SU-DHL-6 (cell line): ENCODE results near the gene POLE4.

Experiments
- H2AFZ ChIP-seq: fragments of 200-600 bp; sonication (generic); 2 replicates; pipeline ENCODE4 v1.6.1; 2014; ENCODE audit warnings: low read depth, mild to moderate bottlenecking, moderate library complexity, mixed read lengths, antibody characterized with exemption, low read length; ENCODE audit not compliant: severe bottlenecking
- H3F3A ChIP-seq: fragments of 200-600 bp; shearing (Covaris generic); 2 replicates; pipeline ENCODE4 v1.6.0; 2016; ENCODE audit warnings: antibody characterized with exemption, mild to moderate bottlenecking; ENCODE audit not compliant: insufficient read depth
- H3K27ac ChIP-seq: fragments of 200-600 bp; sonication (generic); 2 replicates; pipeline ENCODE4 v1.5.1; 2016; ENCODE audit warnings: low read depth, mild to moderate bottlenecking, low read length, moderate library complexity, mixed read lengths
- H3K27me3 ChIP-seq: fragments of 200-600 bp; sonication (generic), shearing (Covaris generic); 2 replicates; pipeline ENCODE4 v1.6.0; 2014; ENCODE audit warnings: mild to moderate bottlenecking, low read length
- H3K36me3 ChIP-seq: fragments of 200-600 bp; sonication (generic); 2 replicates; pipeline ENCODE4 v1.6.1; 2014; ENCODE audit warnings: mild to moderate bottlenecking, low read length, mixed read lengths
- H3K4me2 ChIP-seq: fragments of 300-600, 200-600 bp; shearing (Covaris generic), sonication (generic); 2 replicates; pipeline ENCODE4 v1.6.0; 2014; ENCODE audit warnings: low read length, low read depth, mild to moderate bottlenecking; ENCODE audit not compliant: poor library complexity, severe bottlenecking
- H3K4me3 ChIP-seq: fragments of 200-600 bp; sonication (generic); 2 replicates; pipeline ENCODE4 v1.5.1; 2014; ENCODE audit warnings: antibody characterized with exemption, low read length, mild to moderate bottlenecking, mixed read lengths; ENCODE audit not compliant: insufficient read depth, poor library complexity, severe bottlenecking
- H3K79me2 ChIP-seq: fragments of 200-600 bp; sonication (generic); 2 replicates; pipeline ENCODE4 v1.6.1; 2014; ENCODE audit warnings: mild to moderate bottlenecking, low read length, moderate library complexity; ENCODE audit not compliant: insufficient read depth
- H3K9ac ChIP-seq: fragments of 200-600 bp; sonication (generic); 2 replicates; pipeline ENCODE4 v1.7.0; 2014; ENCODE audit warnings: mild to moderate bottlenecking, low read length
- H3K9me2 ChIP-seq: fragments of 200-600 bp; sonication (generic); replicated peaks from 2 replicates; pipeline ENCODE4 v1.6.1; 2014; ENCODE audit warnings: low read length; ENCODE audit not compliant: insufficient read depth
- H3K9me3 ChIP-seq: fragments of 200-600 bp; sonication (generic); 2 replicates; pipeline ENCODE4 v1.6.1; 2014; ENCODE audit warnings: low read length, mixed read lengths; ENCODE audit not compliant: insufficient read depth
- H4K20me1 ChIP-seq: fragments of 200-600 bp; sonication (generic); 2 replicates; pipeline ENCODE4 v1.6.1; 2014; ENCODE audit warnings: low read depth, mild to moderate bottlenecking, antibody characterized with exemption, low read length, moderate library complexity, mixed read lengths
- EZH2phosphoT487 ChIP-seq: fragments of 200-600 bp; sonication (generic), shearing (Covaris generic); conservative IDR thresholded peaks from 2 replicates; pipeline ENCODE4 v1.6.1; 2018; ENCODE audit warnings: mild to moderate bottlenecking, antibody characterized with exemption, low read length, moderate library complexity, mixed read lengths
- TF ChIP-seq, protein P1 (sequence below): fragments of 200-600 bp; sonication (generic); IDR thresholded peaks from one replicate; pipeline ENCODE4 v1.5.1; 2017; ENCODE audit warnings: antibody characterized with exemption, mild to moderate bottlenecking, low read length, moderate library complexity; ENCODE audit not compliant: insufficient read depth, poor library complexity, severe bottlenecking

Gene POLE4

DNA sequence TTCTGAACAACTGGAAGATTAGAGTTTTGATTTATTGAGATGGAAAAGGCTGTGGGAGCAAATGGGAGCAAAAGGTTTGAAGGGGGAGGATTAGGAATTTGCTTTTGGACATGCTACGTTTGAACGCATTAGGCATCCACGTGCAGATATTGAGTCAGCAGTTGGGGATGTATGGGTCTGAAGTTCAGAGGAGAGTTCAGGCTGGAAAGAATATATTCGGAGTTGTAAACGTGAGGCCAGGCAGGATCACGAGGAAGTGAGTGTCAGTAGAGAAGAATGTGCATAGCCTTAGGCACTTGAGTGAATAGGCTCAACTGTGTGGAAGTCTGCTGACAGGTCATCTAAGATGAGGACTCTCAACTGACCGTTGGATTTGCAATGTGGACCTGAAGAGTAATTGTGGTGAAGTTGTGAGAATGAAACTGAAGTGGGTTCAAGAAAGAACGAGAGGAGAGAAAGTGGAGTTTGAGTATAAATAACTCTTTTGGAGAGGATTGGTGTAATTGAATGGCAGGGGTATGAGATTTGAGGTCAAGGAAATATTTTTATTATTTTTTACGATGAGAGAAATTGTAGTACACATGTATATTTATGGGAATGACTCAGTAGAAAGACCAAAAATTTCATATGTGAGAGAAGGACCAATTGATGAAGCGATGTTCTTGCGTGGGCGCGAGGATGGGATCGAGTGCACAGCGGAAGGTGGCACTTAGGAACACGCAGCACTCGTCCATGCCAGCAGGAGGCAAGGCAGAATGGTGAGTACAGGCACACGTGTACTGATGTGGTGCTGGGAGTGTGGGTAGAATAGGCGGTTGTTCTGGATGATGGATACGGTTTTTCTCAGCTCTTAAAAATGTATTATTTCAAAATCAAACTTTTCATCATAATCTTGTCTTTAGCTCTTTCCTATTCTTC, 40.5 kb upstream of the POLE4 start:
- H3K9me3 ChIP-seq: no peaks in the 10 kb centered on the region
- H3K27me3 ChIP-seq: no peaks in the 10 kb centered on the region
- H3K9ac ChIP-seq: no peak overlapping the region
- no peaks in the 10 kb centered on the region for H3K36me3 ChIP-seq
- no peak overlapping the region for H3K4me2 ChIP-seq
- no peaks in the 10 kb centered on the region for H3F3A ChIP-seq
- TF ChIP-seq, protein P1, sequence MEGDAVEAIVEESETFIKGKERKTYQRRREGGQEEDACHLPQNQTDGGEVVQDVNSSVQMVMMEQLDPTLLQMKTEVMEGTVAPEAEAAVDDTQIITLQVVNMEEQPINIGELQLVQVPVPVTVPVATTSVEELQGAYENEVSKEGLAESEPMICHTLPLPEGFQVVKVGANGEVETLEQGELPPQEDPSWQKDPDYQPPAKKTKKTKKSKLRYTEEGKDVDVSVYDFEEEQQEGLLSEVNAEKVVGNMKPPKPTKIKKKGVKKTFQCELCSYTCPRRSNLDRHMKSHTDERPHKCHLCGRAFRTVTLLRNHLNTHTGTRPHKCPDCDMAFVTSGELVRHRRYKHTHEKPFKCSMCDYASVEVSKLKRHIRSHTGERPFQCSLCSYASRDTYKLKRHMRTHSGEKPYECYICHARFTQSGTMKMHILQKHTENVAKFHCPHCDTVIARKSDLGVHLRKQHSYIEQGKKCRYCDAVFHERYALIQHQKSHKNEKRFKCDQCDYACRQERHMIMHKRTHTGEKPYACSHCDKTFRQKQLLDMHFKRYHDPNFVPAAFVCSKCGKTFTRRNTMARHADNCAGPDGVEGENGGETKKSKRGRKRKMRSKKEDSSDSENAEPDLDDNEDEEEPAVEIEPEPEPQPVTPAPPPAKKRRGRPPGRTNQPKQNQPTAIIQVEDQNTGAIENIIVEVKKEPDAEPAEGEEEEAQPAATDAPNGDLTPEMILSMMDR: no peak
- no peaks in the 10 kb centered on the region for H4K20me1 ChIP-seq
- H2AFZ ChIP-seq: no peak overlapping the region
- H3K79me2 ChIP-seq: no peaks in the 10 kb centered on the region
- no peak overlapping the region for H3K27ac ChIP-seq
- H3K9me2 ChIP-seq: no peaks in the 10 kb centered on the region
- no peak overlapping the region for H3K4me3 ChIP-seq

DNA sequence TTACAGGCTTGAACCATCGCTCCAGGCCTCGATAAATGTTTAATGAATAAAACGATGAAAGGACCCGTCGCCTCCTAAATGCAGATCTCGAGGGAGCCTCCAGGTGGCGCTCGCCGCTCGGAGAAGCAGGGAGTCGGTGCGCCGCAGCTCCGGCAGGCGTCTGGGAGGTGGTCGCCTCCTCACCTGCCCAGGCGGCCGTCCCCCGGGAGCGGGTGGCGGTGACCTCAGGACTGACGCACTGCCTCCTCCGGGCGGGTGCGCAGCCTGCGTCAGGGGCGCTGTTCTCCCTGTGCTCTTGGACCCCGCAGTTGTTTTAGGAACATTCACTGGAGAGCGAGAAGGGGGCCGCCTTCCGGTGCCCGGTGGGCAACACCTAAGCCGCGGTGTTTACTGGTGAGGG, 38.6 kb upstream of the POLE4 start:
- Histone ChIP-seq H3K79me2 (no peaks in the 10 kb centered on the region), H3K27me3 (no peaks in the 10 kb centered on the region), H3K4me2 (peak overlapping the region; percentile 41), H3K9me3 (no peaks in the 10 kb centered on the region), H3K36me3 (no peaks in the 10 kb centered on the region), H3K9me2 (no peaks in the 10 kb centered on the region), H3K4me3 (peak overlapping the region; percentile 22), H3K9ac (no peak overlapping the region), H3F3A (no peaks in the 10 kb centered on the region), H3K27ac (no peak overlapping the region), H4K20me1 (no peaks in the 10 kb centered on the region), H2AFZ (no peak overlapping the region)
- TF ChIP-seq, protein P1: peak; percentile 66
- no peak for TF ChIP-seq EZH2phosphoT487

DNA sequence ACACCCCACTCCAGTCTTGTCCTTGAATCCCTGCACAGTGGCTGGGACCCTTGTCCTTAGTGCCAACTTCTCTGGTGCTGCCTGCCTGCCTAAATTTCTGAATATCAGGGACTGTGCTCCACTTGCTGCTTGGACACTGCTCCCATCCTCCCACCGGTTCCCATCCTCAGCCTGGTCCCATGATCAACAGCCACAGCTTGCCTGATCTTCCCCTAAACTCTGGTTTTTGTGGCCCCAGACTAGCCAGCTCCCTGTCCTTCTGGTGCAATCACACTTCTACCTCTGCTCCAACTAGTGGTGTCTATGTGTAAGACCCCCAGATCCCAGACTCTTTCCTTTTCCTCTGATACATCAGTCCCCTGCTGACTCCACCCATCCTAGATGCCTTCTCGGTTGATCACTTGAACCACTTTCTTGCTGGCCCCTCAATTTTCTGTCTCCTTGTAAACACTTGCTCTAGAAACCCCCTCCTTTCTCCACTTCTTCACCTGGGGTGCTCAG, 37.2 kb upstream of the POLE4 start:
- Histone ChIP-seq H3K27me3 (no peaks in the 10 kb centered on the region), H4K20me1 (no peaks in the 10 kb centered on the region), H3K9me2 (no peaks in the 10 kb centered on the region), H3K36me3 (no peaks in the 10 kb centered on the region), H3K4me3 (no peak overlapping the region), H3K27ac (no peak overlapping the region), H2AFZ (no peak overlapping the region), H3F3A (no peaks in the 10 kb centered on the region), H3K4me2 (no peak overlapping the region), H3K9me3 (no peaks in the 10 kb centered on the region), H3K9ac (no peak overlapping the region), H3K79me2 (no peaks in the 10 kb centered on the region)
- no peak for TF ChIP-seq EZH2phosphoT487
- TF ChIP-seq, protein P1: no peak
